CD4-positive, alpha-beta T cell treated with Interleukin-4 for 4 hours (primary cell): Measurements from ENCODE around the gene DIP2A.
"Not testable (repeated sequence)": the region's sequence is repeated elsewhere in the genome, so short reads cannot be mapped to it uniquely, and the experiment has no call there.

Experiments used
- DNase-seq: peaks from one replicate; pipeline ENCODE4 v3.0.0-alpha.2; 2020

Gene DIP2A

DNA sequence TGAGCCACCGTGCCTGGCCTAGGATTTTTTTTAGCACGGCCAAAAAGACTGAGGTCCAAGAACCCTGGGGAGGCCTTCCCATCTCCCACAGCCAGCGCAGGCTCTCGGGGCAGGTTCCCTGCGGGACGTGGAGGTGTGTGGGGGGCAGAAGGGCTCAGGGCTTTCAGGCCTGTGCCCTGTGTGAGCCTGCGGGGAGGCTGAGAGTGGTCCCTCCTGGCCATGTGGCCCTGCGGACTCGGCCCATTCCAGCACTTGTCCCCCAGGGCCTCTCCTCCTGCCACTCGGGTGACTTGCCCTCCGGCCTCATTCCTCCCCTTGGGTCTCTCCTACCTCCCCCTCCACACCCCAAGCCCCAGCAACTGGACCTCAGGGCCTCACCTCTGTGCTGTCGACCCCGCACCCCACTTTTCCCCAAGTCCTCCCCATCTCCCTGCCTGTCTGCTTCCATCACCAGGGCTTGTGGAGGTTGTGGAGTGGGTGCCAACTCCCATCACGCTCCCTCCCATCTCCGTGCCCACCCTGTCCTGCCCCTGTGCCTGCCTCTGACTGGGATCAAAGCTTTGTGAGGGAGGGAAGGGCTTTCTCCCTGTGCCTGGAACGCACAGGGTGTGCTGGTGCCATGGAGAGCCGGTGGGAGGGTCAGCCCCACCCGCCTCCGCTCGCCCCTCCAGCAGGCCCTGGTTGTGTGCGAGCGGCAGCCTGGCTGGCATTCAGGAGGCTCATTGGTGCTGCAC lies 32.2 kb upstream of the DIP2A start:
- no peak for DNase-seq

DNA sequence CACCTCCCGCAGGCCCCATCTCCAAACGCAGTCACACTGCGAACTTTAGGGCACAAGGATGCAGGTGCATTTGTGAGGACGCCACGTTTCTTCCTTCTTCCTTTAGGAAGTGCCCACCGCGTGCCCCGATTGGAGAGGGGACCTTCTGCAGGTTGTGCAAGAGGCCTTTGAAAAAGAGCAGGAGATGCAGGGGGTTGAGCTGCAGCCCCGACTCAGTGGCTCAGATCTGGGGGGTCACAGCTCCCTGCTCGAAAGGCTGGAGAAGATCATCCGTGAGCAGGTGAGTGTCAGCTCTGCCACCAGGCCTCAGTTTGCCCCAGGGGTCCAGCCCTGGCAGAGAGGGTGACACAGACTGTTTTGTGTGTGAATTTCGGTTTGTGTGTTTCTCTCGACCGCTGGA lies 31.2 kb upstream of the DIP2A start:
- no peak for DNase-seq

DNA sequence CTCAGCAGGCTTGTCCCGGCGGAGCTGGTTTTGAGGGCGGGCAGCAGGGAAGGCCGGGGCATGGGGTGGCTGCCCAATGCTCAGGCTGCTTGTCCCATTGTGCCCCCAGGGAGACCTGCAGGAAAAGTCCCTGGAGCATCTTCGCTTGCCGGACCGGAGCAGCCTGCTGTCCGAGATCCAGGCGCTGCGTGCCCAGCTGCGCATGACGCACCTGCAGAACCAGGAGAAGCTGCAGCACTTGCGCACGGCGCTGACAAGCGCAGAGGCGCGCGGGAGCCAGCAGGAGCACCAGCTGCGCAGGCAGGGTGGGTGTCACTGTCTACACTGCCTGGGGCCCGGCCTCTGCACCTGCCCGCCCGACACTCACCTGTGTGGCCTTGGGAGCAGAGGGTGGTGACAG lies 30.4 kb upstream of the DIP2A start:
- DNase-seq = no peak

DNA sequence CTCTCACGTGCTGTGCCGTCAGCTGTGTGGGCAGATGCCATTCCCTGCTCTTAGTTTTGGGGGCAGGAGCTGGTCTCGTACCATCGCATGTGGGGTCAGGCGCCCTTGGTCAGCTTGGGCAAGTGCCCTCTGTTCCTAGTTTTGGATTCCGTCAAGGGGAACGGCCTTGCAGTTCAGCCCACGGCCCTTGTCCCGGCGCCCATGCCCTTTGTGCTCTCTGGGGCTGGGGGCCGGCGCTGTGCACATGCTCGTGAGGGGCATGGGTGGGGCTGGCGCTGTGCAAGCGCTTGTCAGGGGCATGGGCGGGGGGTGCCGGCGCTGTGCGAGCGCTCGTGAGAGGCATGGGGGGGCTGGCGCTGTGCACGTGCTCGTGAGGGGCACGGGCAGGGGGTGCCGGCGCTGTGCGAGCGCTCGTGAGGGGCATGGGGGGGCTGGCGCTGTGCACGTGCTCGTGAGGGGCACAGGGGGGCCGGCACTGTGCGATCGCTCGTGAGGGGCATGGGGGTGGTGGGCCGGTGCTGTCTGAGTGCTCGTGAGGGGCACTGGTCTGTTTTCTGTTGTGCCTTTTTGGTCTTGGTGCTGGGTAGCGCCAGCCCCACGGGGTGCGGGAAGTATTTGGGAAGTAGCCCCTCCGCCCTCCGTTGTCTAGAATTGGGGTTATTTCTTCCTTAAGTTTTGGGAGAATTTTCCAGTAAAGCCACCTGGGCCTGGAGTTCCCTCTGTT lies 29.5 kb upstream of the DIP2A start:
- no peak for DNase-seq

DNA sequence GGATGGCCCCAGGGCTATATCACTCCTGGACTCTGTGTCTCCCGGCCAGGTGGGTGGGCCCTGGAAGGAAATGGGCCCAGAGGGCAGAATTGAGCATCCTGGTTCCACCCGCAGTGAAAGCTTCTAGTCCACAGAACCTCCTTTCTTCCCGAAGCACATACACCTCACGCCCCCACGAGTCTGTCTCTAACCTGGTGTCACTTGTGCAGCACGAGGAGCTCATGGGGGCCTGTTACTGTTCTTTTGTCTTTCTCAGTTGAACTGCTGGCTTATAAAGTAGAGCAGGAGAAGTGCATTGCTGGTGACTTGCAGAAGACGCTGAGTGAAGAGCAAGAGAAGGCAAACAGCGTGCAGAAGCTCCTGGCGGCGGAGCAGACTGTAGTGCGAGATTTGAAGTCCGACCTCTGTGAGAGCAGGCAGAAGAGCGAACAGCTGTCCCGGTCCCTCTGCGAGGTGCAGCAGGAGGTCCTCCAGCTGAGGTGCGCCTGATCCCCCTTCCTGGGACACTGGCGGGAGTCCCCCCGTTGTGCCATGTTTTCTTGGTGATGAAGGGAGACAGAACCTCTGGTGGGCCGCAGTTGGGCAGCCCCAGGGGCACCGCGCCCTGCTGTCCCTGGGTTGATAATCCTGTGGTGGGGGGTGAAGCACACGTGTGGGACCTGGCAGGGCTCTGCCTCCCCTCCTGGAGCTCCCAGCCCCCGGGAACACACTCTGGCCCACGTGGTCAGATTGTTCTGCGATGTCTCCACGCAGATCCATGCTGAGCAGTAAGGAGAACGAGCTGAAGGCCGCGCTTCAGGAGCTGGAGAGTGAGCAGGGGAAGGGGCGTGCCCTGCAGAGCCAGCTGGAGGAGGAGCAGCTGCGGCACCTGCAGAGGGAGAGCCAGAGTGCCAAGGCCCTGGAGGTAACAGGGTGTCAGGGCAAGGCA lies 28.7 kb upstream of the DIP2A start:
- DNase-seq = no peak

- DNase-seq = no peak
Observed at GRCh38 chr21:46431448-46431847, 27.2 kb upstream of the DIP2A start.

DNA sequence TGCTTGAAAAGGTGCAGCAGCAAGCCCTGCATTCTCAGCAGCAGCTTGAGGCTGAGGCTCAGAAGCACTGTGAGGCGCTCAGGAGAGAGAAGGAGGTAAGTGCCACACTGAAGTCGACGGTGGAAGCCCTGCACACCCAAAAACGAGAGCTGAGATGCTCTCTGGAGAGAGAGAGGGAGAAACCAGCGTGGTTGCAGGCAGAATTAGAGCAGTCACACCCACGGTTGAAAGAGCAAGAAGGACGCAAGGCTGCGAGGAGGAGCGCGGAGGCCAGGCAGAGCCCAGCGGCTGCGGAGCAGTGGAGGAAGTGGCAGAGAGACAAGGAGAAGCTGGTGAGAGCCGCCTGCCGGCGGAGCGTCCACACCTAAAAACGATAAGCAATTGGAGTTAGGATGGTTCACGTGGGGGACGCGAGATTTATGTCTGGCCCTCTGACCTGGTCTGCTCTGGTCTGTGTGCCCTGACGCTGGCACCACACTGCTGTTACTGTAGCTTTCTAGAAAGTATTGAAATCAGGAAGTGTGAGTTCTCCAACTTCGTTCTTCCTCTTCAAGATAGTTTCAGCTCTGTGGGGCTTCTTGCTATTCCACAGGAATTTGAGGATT lies 26.7 kb upstream of the DIP2A start:
- no peak for DNase-seq

DNA sequence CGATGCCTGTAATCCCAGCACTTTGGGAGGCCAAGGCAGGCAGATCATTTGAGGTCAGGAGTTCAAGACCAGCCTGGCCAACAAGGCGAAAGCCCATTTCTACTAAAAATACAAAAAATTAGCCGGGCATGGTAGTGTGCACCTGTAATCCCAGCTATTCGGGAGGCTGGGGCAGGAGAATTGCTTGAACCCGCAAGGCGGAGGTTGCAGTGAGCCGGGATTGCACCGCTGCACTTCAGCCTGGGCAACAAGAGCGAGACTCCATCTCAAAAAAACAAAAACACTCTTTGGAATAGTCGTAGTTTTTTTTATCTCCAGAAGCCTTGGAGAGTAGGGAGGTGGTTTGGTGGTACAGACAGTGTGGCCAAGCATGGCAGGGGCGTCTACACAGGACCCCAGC lies 25.6 kb upstream of the DIP2A start:
- DNase-seq = not testable (repeated sequence)

DNA sequence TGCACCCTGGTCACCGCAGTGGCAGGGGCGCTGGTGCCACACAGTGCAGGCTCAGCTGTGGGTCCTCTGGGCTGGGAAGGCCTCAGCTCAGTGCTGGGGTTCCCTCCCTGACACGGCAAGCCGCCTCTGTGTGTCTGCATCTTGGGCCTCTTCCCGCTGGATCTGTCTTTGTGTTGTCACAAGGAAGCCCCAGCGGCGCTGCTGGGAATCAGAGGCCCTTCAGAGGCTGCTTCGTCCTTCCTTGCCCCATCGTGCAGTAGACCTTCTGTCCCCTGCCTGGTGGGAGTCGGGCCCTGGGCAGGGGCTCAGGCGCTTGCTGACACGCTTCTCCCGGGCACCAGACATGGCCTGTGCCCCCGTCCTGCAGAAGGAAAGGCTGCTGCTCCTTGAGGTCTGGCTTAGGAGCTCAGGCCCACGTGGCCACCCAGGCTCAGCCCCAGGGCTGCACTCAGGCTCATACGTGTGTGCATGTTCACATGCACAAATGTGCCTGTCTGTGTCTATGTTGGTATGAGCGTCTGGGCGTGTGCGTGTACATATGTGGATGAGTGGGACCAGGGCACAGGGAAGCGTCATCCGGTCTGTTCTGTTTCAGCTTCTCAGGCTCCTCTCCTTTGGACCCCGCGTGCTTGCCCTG lies 24.3 kb upstream of the DIP2A start:
- no peak for DNase-seq

GRCh38 chr21:46435786-46436227 lies 22.9 kb upstream of the DIP2A start:
- no peak for DNase-seq

GRCh38 chr21:46436621-46437020 lies 22.1 kb upstream of the DIP2A start:
- DNase-seq = no peak

DNA sequence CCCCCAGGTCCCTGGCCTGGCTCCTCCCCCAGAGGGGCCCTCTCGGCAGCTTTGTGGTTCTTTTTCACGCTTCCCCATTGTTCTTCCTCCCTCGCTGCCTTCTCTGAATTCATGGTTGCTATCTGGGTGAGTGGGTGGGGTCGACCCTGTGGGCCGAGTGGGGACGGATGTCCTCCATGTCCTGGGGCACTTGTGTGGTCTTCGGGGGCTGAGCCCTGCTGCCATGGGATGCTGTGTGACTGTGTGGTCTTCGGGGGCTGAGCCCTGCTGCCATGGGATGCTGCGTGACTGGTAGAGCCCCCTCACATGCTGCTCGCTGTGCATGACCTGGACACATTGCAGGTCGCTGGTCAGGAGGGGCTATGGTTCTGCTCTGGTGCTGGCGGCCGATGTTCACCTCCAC lies 21.6 kb upstream of the DIP2A start:
- no peak for DNase-seq

- no peak for DNase-seq
Observed at GRCh38 chr21:46437511-46437910, 21.2 kb upstream of the DIP2A start.

DNA sequence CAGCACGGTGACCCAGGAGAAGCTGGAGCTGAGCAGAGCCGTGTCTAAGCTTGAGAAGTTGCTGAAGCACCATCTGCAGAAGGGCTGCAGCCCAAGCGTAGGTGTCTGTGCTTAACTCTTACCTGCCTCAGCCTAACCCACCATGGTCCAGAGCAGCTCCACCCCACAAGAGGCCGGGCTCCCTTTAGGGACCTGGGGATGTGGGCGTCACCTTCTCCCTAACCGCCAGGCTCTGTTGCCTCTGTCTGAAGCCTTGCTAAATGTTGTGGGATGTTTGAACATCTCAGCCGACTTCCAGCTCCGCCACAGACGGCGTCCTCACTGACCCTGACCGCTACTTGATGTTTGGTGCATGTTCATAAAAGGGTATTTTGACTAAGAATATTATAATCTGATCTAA lies 20.4 kb upstream of the DIP2A start:
- no peak for DNase-seq

- DNase-seq = no peak
Observed at GRCh38 chr21:46439906-46440305, 18.8 kb upstream of the DIP2A start.

DNA sequence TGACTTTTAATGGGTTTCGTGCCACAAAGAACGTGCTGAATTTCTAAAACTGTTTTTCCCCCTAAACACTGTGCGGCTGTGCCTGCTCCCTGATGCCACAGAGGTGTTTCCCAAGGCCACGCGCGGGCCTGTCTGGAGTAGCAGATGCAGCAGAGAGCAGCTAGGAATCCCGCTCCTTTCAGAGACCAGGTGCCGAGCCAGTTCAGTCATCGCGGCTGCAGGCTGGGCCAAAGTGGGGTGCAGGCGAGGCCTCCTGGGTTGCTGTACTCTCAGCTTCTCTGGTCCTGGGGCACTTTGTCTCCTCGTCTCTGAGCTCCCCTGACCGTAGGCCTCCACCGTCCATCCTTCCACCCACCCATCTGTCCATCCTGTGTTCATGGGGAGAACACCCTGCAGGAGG lies 17.4 kb upstream of the DIP2A start:
- DNase-seq = no peak

DNA sequence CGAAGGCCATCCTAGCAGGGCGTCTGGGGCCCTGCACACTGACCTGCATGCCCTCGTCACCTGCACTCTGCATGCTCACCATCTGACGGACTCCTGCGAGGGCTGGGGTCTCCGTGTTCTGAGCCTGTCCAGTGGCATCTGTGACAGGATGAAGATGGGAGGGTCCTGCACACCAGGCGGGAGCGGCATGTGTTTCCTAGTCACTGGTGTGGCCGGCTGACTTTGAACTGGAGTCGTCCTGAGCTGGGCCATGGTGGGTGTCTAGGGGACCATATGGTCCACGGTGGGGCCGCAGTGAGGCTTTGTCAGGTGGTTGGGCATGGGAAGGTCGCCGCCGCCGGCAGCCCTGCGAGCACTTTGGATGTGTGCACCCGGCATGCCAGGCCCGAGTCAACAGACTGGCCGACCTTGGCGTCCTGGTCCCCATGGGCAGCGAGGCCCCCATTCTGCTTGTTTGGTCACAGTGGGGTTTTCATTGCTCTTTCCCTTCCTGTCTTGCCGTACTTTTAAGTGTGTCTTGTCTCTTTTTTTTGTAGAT lies 16.7 kb upstream of the DIP2A start:
- no peak for DNase-seq

GRCh38 chr21:46442938-46443337 lies 15.8 kb upstream of the DIP2A start:
- no peak for DNase-seq

GRCh38 chr21:46443910-46444309 lies 14.8 kb upstream of the DIP2A start:
- DNase-seq = no peak

DNA sequence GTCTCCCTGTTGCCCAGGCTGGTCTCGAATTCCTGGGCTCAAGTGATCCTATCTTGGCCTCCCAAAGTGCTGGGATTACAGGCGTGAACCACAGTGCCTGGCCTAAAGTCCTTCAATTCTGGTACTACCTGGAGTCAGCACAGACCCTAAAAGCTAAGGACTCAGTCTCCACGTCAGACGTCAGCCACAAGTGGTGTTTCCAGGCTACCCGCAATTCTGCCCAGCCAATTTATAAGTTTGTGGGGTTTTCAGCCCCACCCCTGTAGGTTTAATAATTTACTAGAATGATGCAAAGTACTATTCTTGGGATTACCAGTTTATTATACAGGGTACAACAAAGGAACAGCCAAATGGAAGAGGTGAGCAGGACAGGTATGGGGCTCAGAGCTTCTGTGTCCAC lies 10.6 kb upstream of the DIP2A start:
- DNase-seq = no peak

GRCh38 chr21:46448855-46449254 lies 9.8 kb upstream of the DIP2A start:
- DNase-seq = not testable (repeated sequence)

GRCh38 chr21:46452710-46453109 lies 6.0 kb upstream of the DIP2A start:
- DNase-seq = no peak
